HUES48 (cell line): ENCODE results near the gene FAM234B.
A peak's percentile ranks its signal among the peaks of the same experiment; 100 is the strongest.

Experiments used
- H3K27ac ChIP-seq: one replicate; pipeline ENCODE4 v1.7.0; 2013; ENCODE audit warnings: low read depth, low read length, inconsistent platforms
- H3K27me3 ChIP-seq: 2 replicates; pipeline ENCODE4 v1.6.1; 2013; ENCODE audit warnings: mild to moderate bottlenecking, low read length; ENCODE audit not compliant: control insufficient read depth, insufficient read depth
- H3K36me3 ChIP-seq: 2 replicates; pipeline ENCODE4 v1.6.1; 2013; ENCODE audit warnings: low read length; ENCODE audit not compliant: control insufficient read depth, insufficient read depth
- H3K4me1 ChIP-seq: 2 replicates; pipeline ENCODE4 v1.6.1; 2013; ENCODE audit warnings: mild to moderate bottlenecking, low read length; ENCODE audit not compliant: control insufficient read depth, insufficient read depth
- H3K4me3 ChIP-seq: 2 replicates; pipeline ENCODE4 v1.5.1; 2013; ENCODE audit warnings: mild to moderate bottlenecking, low read depth, low read length
- H3K9ac ChIP-seq: 2 replicates; pipeline ENCODE4 v1.6.1; 2013; ENCODE audit warnings: mild to moderate bottlenecking, low read depth, low read length, moderate library complexity
- H3K9me3 ChIP-seq: 2 replicates; pipeline ENCODE4 v1.6.1; 2013; ENCODE audit warnings: low read length; ENCODE audit not compliant: control insufficient read depth, insufficient read depth

The FAM234B gene

GRCh38 chr12:13101821-13102375 is 57.7 kb downstream of the FAM234B start:
- Histone ChIP-seq H3K36me3 (no peaks in the 10 kb centered on the region), H3K4me3 (peak overlapping the region; percentile 80), H3K27ac (peak overlapping the region; percentile 86), H3K9ac (peak overlapping the region; percentile 78; the same call in 1 of the 2 replicates), H3K9me3 (no peaks in the 10 kb centered on the region), H3K27me3 (no peaks in the 10 kb centered on the region; the same call in 1 of the 2 replicates), H3K4me1 (peaks cover 34% of the 10 kb centered on the region)

- Histone ChIP-seq H3K9me3 (no peaks in the 10 kb centered on the region), H3K36me3 (no peaks in the 10 kb centered on the region), H3K27me3 (no peaks in the 10 kb centered on the region; the same call in 1 of the 2 replicates), H3K4me3 (no peak overlapping the region), H3K27ac (no peak overlapping the region), H3K9ac (no peak overlapping the region), H3K4me1 (peaks cover 34% of the 10 kb centered on the region)
Measured at GRCh38 chr12:13102461-13103195, 58.4 kb downstream of the FAM234B start.

- Histone ChIP-seq H3K27ac (no peak within 1 kb of the TSS), H3K9me3 (no peaks in the 10 kb centered on the region), H3K36me3 (no peaks in the 10 kb centered on the region), H3K4me1 (peaks cover 25% of the 10 kb centered on the region), H3K4me3 (no peak within 1 kb of the TSS), H3K27me3 (no peaks in the 10 kb centered on the region; the same call in 1 of the 2 replicates), H3K9ac (no peak within 1 kb of the TSS)
Measured at GRCh38 chr12:13103391-13104033, 59.3 kb downstream of the FAM234B start, which contains the start of gene GSG1. TSS of gene GSG1 (minus strand) at chr12:13103667. CDS start at chr12:13103512, 155 bp downstream.

- Histone ChIP-seq H3K9me3 (no peaks in the 10 kb centered on the region), H3K27me3 (no peaks in the 10 kb centered on the region; the same call in 1 of the 2 replicates), H3K36me3 (no peaks in the 10 kb centered on the region), H3K4me1 (peaks cover 23% of the 10 kb centered on the region), H3K9ac (no peak overlapping the region), H3K4me3 (no peak overlapping the region), H3K27ac (no peak overlapping the region)
Measured at GRCh38 chr12:13104409-13104808, 60.2 kb downstream of the FAM234B start.

- peaks cover 13% of the 10 kb centered on the region for H3K4me1 ChIP-seq
- no peak overlapping the region for H3K27ac ChIP-seq
- H3K9ac ChIP-seq, result no peak overlapping the region
- H3K36me3 ChIP-seq, result no peaks in the 10 kb centered on the region
- no peak overlapping the region for H3K4me3 ChIP-seq
- no peaks in the 10 kb centered on the region; the same call in 1 of the 2 replicates for H3K27me3 ChIP-seq
- no peaks in the 10 kb centered on the region for H3K9me3 ChIP-seq
Measured at GRCh38 chr12:13105781-13106180, 61.6 kb downstream of the FAM234B start.

GRCh38 chr12:13106666-13107065 is 62.5 kb downstream of the FAM234B start:
- Histone ChIP-seq H3K36me3 (no peaks in the 10 kb centered on the region), H3K9me3 (no peaks in the 10 kb centered on the region), H3K27me3 (no peaks in the 10 kb centered on the region; the same call in 1 of the 2 replicates), H3K4me1 (peaks cover 11% of the 10 kb centered on the region), H3K4me3 (no peak overlapping the region), H3K27ac (no peak overlapping the region), H3K9ac (no peak overlapping the region)

- no peaks in the 10 kb centered on the region for H3K27me3 ChIP-seq
- H3K4me1 ChIP-seq, result peaks cover 25% of the 10 kb centered on the region
- H3K4me3 ChIP-seq, result no peak overlapping the region
- H3K36me3 ChIP-seq, result no peaks in the 10 kb centered on the region
- H3K9ac ChIP-seq, result no peak overlapping the region
- no peak overlapping the region for H3K27ac ChIP-seq
- H3K9me3 ChIP-seq, result no peaks in the 10 kb centered on the region
Measured at GRCh38 chr12:13112968-13113367, 68.8 kb downstream of the FAM234B start.

- Histone ChIP-seq H3K27ac (no peak overlapping the region), H3K36me3 (no peaks in the 10 kb centered on the region), H3K9ac (no peak overlapping the region), H3K4me3 (no peak overlapping the region), H3K27me3 (no peaks in the 10 kb centered on the region), H3K9me3 (no peaks in the 10 kb centered on the region), H3K4me1 (peaks cover 25% of the 10 kb centered on the region)
Measured at GRCh38 chr12:13114251-13115052, 70.3 kb downstream of the FAM234B start.

GRCh38 chr12:13116259-13116658 is 72.1 kb downstream of the FAM234B start:
- H3K9me3 ChIP-seq, result no peaks in the 10 kb centered on the region
- H3K36me3 ChIP-seq, result no peaks in the 10 kb centered on the region
- H3K27me3 ChIP-seq, result no peaks in the 10 kb centered on the region
- no peak overlapping the region for H3K27ac ChIP-seq
- no peak overlapping the region for H3K4me3 ChIP-seq
- H3K4me1 ChIP-seq, result peaks cover 25% of the 10 kb centered on the region
- H3K9ac ChIP-seq, result no peak overlapping the region

- Histone ChIP-seq H3K4me3 (no peak overlapping the region), H3K4me1 (peaks cover 25% of the 10 kb centered on the region), H3K27ac (no peak overlapping the region), H3K9me3 (no peaks in the 10 kb centered on the region), H3K9ac (no peak overlapping the region), H3K27me3 (no peaks in the 10 kb centered on the region), H3K36me3 (no peaks in the 10 kb centered on the region)
Measured at GRCh38 chr12:13117029-13117428, 72.8 kb downstream of the FAM234B start.
